GM12891 (cell line): Measurements from ENCODE around the gene SWAP70.

ENCODE experiments used
- DNase-seq: peaks from one replicate; pipeline ENCODE4 v3.0.0; 2011; ENCODE audit warnings: low spot score; ENCODE audit not compliant: insufficient read length
- FAIRE-seq: peaks from 2 replicates; lab custom pipeline; 2011; peaks lifted over from hg19 to GRCh38; lab: Jason Lieb, UNC
- PAX5 ChIP-seq: IDR thresholded peaks from 2 replicates; pipeline ENCODE4 v1.6.1; 2011; ENCODE audit warnings: low read length, moderate library complexity, mild to moderate bottlenecking; ENCODE audit not compliant: insufficient read depth, severe bottlenecking
- POLR2A ChIP-seq: IDR thresholded peaks from 2 replicates; pipeline ENCODE4 v1.6.1; 2011; ENCODE audit warnings: low read depth, low read length, control low read depth
- POLR2AphosphoS5 ChIP-seq: IDR thresholded peaks from 2 replicates; pipeline ENCODE4 v1.6.1; 2011; ENCODE audit warnings: low read depth, low read length, control low read depth
- POU2F2 ChIP-seq: IDR thresholded peaks from 2 replicates; pipeline ENCODE4 v1.6.1; 2011; ENCODE audit warnings: low read depth, mild to moderate bottlenecking, control low read depth, low read length, moderate library complexity
- SPI1 ChIP-seq: IDR thresholded peaks from 2 replicates; pipeline ENCODE4 v1.6.1; 2011; ENCODE audit warnings: low read depth, low read length, control low read depth
- TAF1 ChIP-seq: IDR thresholded peaks from 2 replicates; pipeline ENCODE4 v1.6.1; 2011; ENCODE audit warnings: low read depth, low read length, control low read depth

The SWAP70 gene

DNA sequence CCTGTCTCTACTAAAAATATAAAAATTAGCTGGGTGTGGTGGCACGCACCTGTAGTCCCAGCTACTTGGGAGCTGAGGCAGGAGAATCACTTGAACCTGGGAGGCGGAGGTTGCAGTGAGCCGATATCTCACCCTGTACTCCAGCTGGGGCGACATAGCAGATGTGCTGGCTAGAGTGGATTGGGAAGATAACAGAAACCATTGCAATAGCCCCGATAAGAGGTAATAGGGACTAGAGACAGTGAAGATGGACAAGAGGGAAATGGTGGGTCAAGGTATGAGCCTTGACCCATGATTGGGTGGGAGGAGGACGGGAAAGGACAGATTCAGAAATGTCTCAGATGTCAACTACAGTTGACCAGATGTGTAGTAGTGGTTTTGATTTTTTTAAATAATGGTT is 6.1 kb downstream of the SWAP70 start:
- FAIRE-seq (no peak), DNase-seq (no peak)
- TF ChIP-seq POLR2A, result no peak
- no peak for TF ChIP-seq POU2F2
- TF ChIP-seq SPI1, result no peak
- TF ChIP-seq TAF1, result no peak
- TF ChIP-seq PAX5, result no peak
- no peak for TF ChIP-seq POLR2AphosphoS5

DNA sequence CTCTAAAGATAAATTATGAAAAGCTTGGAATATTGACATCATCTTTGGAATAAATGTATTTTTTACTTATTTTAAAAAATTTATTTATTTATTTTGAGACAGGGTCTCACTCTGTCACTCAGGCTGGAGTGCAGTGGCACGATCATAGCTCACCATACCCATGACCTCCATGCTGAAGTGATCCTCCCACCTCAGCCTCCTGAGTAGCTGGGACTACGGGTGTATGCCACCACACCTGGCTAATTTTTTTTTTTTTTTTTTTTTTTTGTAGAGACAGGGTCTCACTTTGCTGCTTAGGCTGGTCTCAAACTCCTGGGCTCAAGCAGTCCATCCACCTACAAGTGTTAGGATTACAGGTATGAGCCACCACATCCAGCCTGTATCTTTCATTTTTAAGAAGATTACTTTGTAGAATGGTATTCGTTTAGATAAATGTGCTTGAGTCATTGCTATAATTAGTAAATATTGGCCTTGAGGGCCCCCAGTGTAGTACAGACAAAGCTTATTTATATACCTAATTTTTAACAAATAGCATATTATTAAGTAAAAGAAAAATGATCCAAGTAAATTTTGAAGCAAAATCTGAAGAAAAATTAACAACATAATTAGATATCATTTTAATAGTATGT is 8.5 kb downstream of the SWAP70 start:
- TF ChIP-seq TAF1 (no peak), POLR2AphosphoS5 (no peak), SPI1 (no peak), PAX5 (no peak), POU2F2 (no peak), POLR2A (no peak)
- DNase-seq, result no peak
- FAIRE-seq, result no peak

DNA sequence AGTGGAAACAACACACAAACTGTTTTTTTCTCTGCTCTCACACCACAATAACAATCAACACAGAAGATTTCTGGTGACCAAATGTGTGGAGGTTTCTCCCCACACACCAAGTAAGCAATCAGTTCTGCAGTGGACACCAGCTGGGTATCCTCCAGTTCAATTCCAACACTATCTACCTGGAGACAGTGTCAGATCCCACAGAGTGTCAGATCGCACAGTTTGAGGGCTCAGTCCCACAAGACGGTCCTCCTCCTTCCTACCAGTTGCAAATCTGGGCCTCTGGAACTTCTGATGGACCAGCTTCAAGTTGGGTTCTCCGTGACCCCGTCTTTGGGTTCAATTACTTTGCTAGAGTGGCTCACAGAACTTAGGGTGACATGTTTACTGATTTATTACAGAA is 9.0 kb downstream of the SWAP70 start:
- DNase-seq (no peak), FAIRE-seq (peak; percentile 61)

DNA sequence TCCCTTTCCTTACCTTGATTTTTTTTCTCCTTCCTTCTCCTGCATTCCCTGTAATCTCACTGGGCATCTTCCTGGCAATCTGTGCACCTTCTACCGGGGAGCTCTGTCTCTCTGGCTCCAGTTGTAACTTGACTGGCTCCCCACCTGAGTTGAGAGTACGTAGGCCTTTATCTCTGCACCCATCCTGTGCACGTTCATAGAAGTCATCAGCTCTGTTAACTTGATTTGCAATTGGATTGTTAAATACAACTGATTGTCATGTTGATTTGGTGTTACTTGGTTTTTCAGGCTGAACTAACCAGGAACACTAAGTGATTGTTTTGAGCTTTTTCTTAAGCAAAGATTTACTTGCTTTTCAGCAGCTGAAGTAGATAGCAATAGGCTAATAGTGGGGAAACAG is 11.8 kb downstream of the SWAP70 start:
- TF ChIP-seq POU2F2, result no peak
- no peak for TF ChIP-seq TAF1
- DNase-seq, result no peak
- FAIRE-seq, result peak; percentile 96

More for the DNA sequence above, 9.0 kb downstream of the SWAP70 start:
- TF ChIP-seq POU2F2, result no peak

DNA sequence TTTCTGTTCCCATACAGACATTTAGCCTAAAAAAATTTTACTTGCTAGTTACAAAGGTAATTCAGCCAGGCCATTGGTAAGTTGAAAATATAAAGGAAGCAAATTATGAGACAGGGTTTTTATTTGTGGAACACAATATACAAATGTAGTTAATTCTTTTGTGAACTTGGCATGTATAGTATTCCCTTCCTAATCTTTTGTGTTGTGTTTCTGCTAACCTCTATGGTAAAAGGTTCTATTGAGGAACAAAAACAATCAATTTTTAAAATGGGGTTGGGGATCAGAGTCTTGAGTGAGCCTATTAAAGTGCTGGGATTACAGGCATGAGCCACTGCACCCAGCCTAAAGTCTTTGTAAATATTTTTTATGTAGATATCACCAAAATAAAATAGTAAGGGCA is 14.1 kb downstream of the SWAP70 start:
- no peak for FAIRE-seq
- TF ChIP-seq TAF1 (no peak), SPI1 (no peak)
- no peak for DNase-seq

DNA sequence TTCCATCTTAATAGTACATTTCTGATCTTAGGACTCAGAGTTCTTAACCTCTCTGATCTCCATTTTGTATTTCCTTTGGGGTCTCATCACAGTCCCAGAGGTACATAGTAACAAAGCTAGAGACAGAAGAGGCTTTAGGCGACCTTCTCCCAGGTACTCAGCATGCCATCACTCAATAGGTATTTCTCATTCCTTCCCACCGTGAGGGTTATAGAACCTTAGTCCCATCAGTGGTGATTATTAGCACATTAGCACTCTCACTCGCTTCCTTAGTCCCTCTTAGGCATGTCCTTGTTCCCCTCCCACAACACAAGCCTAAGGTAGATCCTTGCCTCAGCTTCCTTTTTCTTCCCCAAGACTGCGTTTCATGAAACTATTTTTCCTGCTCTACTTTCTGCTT is 14.7 kb downstream of the SWAP70 start:
- TF ChIP-seq POLR2A (no peak), TAF1 (no peak), POU2F2 (no peak), POLR2AphosphoS5 (no peak), SPI1 (no peak), PAX5 (no peak)
- FAIRE-seq, result no peak
- no peak for DNase-seq

DNA sequence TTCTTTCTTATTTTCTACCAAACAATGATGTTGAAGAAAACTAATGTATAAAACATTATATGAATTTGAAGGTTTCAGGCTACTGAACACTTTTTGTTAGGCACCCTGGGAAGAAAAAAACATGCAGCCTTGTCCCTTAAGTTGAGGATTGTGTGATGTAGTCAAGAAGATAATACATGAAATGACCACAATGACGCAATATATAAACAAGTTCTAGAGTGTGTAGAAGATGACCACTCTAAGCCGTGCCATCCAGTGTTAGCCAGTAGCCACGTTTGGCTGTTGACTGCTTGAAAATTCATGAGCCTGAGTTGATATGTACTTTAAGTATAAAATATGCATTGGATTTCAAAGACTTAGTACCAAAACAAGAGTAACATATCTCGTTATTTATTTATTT is 16.2 kb downstream of the SWAP70 start:
- DNase-seq (no peak), FAIRE-seq (no peak)
- no peak for TF ChIP-seq PAX5
- no peak for TF ChIP-seq POLR2AphosphoS5
- no peak for TF ChIP-seq TAF1
- TF ChIP-seq POLR2A, result no peak
- no peak for TF ChIP-seq POU2F2
- no peak for TF ChIP-seq SPI1

DNA sequence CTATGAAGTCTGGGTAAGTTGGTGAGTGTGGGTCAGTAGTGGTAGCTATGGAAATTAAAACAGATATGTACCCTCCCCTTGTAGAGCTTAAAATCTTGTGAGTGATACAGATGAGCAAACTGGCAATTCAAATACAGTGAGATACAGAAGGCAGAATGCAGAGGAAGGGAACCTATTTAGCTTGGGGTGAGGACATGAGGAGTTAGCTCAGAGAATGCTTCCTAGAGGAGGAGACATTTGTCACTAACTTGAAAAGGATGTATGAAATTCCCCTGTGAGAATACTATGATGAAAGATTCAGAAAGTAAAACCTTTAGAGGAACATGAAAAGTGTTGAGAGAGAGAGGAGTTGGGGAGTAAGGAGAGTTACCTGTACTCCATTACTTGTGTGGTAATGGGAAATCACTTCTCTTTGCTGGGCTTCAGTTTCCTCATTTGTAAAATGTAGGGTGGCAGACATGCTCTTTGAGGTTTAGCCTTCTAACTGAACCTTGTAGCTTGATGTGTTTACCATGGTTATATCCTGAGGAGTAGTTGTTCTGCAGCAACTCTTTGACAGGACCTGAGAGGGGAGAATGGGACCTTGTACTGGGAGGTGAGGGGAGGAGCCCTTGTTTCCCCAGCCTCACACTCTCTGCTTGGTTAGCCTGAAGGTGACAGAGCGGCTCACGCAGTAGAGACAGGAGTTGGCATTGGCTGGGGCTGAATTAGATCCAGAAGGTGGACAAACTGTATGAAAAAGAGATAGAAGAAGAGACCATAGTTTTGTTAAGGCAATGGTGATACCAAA is 17.9 kb downstream of the SWAP70 start:
- peak; percentile 87 for FAIRE-seq
- no peak for DNase-seq
- TF ChIP-seq POLR2AphosphoS5 (no peak), SPI1 (no peak), PAX5 (no peak), TAF1 (no peak), POLR2A (no peak), POU2F2 (no peak)

DNA sequence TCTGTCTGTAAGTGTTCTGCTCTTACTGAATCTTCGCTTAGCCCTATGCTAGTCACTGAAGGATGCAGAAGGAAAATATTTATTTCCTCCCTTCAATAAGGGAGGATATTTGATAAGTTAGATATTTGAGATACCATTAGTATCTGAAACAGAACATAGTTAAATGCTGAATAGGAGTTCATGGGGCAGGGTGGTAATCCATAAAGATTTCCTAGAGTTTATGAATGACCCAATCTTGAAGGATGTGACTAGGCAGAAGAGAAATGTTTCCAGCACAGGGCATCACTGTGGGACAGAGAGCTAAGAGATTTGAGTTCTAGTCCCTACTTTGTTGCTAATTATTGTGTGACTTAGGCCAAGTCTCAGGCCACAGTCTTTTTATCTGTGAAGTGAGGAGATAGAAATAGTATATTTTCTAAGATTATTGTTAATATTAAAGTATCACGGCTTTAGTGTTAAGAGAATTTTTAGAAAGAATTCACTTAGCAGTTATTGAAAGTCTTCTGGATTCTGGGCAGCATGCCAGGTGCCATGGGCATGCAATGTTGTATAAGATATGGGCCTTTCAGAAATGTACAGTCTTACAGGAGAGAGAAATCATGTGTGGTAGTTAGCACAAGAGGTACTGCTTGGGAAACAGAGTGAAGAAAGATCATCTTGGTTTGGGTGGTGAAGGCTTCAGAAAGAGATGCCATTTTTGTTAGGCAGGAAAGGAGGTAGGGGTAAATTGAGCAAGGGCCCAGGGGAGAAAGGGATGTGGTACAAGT is 24.0 kb downstream of the SWAP70 start:
- DNase-seq (no peak), FAIRE-seq (peak; percentile 43)
- no peak for TF ChIP-seq POLR2AphosphoS5
- no peak for TF ChIP-seq PAX5
- TF ChIP-seq POLR2A, result no peak

DNA sequence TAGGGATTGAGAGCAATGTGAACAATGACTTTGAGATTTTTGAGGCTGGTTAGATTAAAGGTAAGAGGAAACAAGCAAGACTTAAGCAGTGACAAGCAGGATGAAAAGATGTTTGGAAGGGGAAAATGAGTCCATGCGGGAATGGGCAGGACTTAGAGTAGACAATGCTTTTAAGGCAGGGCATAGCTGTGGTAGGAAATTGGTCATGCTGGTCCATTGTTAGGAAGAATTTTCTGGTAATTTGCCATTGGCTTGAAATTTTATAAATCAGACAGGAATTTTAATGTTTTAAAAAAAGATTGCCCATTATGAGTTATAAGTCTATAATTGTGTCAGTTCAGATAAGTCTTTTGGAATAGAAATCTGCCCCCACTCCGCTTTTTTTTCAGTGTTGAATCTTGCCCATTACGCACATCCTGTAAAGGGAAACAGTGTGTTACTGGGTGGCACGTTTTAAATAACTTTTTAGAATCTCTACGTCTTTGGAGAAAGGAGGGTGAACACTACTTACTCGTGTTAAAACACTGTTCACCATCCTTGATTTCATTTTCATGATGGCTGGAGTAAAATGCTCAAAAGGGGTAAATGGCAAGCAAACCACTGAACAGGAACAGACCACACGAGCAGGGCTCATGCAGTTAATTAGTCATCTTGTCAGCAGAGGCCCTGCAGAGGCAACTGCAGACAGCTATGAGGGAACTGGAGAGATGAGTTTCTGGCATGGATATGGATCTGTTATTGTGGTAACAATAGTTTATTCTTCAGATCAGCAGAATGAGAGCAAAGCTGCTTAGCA is 25.0 kb downstream of the SWAP70 start:
- DNase-seq (no peak), FAIRE-seq (peak; percentile 93)
- 0 out of 2 replicates have a peak, but pooled peaks have one; percentile 12 for TF ChIP-seq POLR2A
- 0 out of 2 replicates have a peak, but pooled peaks have one; percentile 55 for TF ChIP-seq POU2F2
- 0 out of 2 replicates have a peak, but pooled peaks have one; percentile 25 for TF ChIP-seq TAF1
- no peak for TF ChIP-seq POLR2AphosphoS5
- TF ChIP-seq PAX5, result peak; percentile 71
- TF ChIP-seq SPI1, result peak; percentile 31
